Activated B cell treated with CpG ODN at 0.5 μM for 24 hours (primary cell): ENCODE results near the gene COQ7. TPM values are rescaled to one million over a fixed set of nuclear protein-coding genes. Genes with fewer than 3 reads are reported as not detected.
A peak's percentile ranks its signal among the peaks of the same experiment; 100 is the strongest.

Source experiments
- ATAC-seq: fragments of 200-7000 bp; cut with Tn5 transposase; one replicate; pipeline ENCODE4 v1.10.0; 2021; ENCODE audit warnings: low read depth, mild to moderate bottlenecking, moderate library complexity
- CTCF ChIA-PET: fragments of 350-600 bp; sonication (Branson Sonifier 250); formaldehyde crosslinking; loops from one replicate; lab custom pipeline; 2021; ENCODE audit warnings: antibody characterized with exemption; lab: Charles Lee
- POLR2A ChIA-PET: fragments of 350-600 bp; sonication (Branson Sonifier 250); formaldehyde crosslinking; loops from one replicate; lab custom pipeline; 2021; ENCODE audit warnings: antibody characterized with exemption; lab: Charles Lee
- DNase-seq: peaks from one replicate; pipeline ENCODE4 v3.0.0; 2022
- H3K27ac Mint-ChIP-seq: one replicate; pipeline ENCODE4 v1.8.0; 2020; ENCODE audit warnings: mixed read lengths
- H3K27me3 Mint-ChIP-seq: one replicate; pipeline ENCODE4 v1.8.0; 2021; ENCODE audit warnings: mixed read lengths
- H3K36me3 Mint-ChIP-seq: one replicate; pipeline ENCODE4 v1.8.0; 2021; ENCODE audit warnings: low read depth, mixed read lengths
- H3K4me1 Mint-ChIP-seq: one replicate; pipeline ENCODE4 v1.8.0; 2021; ENCODE audit warnings: mixed read lengths
- H3K4me3 Mint-ChIP-seq: one replicate; pipeline ENCODE4 v1.8.0; 2020; ENCODE audit warnings: mild to moderate bottlenecking, mixed read lengths
- H3K9me3 Mint-ChIP-seq: one replicate; pipeline ENCODE4 v1.8.0; 2020; ENCODE audit warnings: mixed read lengths
- intact Hi-C: fragments of 100-400 bp; cut with micrococcal nuclease; formaldehyde crosslinking; loops from one replicate; pipeline ENCODE4 v1.15.1; 2024
- total RNA-seq: library from RNA; stranded (reverse); gene quantifications from 2 replicates; pipeline ENCODE4 v1.2.3, GENCODE V29; 2022
- TF ChIP-seq, protein P1 (sequence below): fragments of 200-600 bp; IDR thresholded peaks from one replicate; pipeline ENCODE4 v1.8.0; 2022; ENCODE audit warnings: antibody characterized with exemption, mild to moderate bottlenecking

Gene COQ7
- 13.6 and 17.5 TPM in 2 replicates for total RNA-seq

DNA sequence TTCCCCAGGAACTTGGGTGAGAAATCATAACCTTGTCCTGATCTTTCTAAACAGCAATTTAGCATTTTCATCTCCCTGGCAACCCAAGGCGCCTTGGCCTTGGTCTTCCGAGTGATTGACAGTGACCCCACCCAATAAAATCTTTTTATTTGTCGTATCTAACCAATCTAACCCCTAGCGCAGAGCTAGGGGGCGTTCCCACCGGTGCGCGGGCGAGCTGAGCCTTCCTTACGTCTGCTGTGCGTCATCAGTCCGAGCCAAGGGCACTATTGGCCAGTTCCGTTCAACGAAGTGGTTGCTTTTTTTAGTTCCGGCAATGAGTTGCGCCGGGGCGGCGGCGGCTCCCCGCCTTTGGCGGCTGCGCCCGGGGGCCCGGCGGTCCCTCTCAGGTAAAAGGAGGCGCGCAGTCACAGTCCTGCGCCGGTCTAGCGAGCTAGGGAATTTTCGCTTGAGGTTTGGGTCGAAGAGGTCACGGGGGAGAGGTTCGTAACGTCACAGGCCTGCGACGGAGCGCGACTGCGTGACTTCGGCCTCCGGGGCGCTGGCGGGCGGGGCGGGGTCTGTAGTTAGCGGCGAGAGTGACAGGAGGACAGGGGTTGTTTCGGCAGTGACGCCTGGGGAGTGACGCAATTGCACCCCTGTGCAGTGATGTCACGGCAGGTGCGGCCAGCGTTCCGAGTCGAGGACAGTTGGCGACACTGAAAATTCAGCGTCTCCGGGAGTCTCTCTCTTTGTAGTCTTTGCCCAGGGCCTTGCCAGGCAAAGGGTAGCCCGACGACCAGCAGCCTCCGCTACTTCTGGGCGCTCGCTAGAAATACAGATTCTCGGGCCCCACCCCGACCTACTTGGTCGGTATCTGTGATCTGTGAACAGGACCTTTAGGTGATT lies at the start of gene COQ7:
Gene COQ7 (plus strand): TSS at position 266 of the 888 bp plus-strand sequence. CDS start 51 bp downstream, at position 317.
- ATAC-seq (peak; percentile 90), DNase-seq (peak; percentile 95)
- peaks cover 13% of the 10 kb centered on the region for H3K36me3 Mint-ChIP-seq
- intact Hi-C loops, result loop anchor here (1.0 to 5.0 kb wide), 6 partner anchors 141 to 650 kb away; partner anchors contain the start of genes ARL6IP1, CCP110, IQCK and KNOP1
- TF ChIP-seq, protein P1, sequence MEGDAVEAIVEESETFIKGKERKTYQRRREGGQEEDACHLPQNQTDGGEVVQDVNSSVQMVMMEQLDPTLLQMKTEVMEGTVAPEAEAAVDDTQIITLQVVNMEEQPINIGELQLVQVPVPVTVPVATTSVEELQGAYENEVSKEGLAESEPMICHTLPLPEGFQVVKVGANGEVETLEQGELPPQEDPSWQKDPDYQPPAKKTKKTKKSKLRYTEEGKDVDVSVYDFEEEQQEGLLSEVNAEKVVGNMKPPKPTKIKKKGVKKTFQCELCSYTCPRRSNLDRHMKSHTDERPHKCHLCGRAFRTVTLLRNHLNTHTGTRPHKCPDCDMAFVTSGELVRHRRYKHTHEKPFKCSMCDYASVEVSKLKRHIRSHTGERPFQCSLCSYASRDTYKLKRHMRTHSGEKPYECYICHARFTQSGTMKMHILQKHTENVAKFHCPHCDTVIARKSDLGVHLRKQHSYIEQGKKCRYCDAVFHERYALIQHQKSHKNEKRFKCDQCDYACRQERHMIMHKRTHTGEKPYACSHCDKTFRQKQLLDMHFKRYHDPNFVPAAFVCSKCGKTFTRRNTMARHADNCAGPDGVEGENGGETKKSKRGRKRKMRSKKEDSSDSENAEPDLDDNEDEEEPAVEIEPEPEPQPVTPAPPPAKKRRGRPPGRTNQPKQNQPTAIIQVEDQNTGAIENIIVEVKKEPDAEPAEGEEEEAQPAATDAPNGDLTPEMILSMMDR, result no peak
- H3K9me3 Mint-ChIP-seq, result peaks cover 2% of the 10 kb centered on the region
- peaks cover 4% of the 10 kb centered on the region for H3K27me3 Mint-ChIP-seq
- ChIA-PET CTCF (no interaction called here), POLR2A (interaction anchor here (0.6 to 1.6 kb wide), 10 partner anchors 10 to 488 kb away, joined by 3 to 13 read pairs (median 4); partner anchors contain the start of genes ARL6IP1, CCP110, RPS15A and VPS35L)
- peaks cover 17% of the 10 kb centered on the region for H3K4me1 Mint-ChIP-seq
- peak within 1 kb of the TSS; percentile 97 for H3K27ac Mint-ChIP-seq
- H3K4me3 Mint-ChIP-seq, result peak within 1 kb of the TSS; percentile 93

DNA sequence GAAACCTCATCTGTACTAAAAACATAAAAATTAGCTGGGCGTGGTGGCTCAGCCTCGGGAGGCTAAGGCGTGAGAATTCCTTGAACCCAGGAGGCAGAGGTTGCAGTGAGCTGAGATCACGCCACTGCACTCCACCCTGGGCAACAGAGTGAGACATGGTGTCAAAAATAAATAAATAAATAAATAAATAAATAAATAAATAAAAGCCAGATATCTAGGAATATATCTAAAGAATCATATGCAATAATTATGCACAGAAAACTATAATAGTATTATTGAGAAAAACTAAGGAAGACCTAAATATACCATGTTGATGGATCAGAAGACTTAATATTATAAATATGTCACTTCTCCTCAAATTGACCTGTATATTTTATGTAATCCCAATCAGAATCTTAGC lies 46.7 kb upstream of the COQ7 start:
- no peak overlapping the region for H3K4me3 Mint-ChIP-seq
- H3K27me3 Mint-ChIP-seq, result no peaks in the 10 kb centered on the region
- ChIA-PET CTCF (no interaction called here), POLR2A (no interaction called here)
- no peaks in the 10 kb centered on the region for H3K4me1 Mint-ChIP-seq
- ATAC-seq (no peak), DNase-seq (no peak)
- H3K9me3 Mint-ChIP-seq, result no peaks in the 10 kb centered on the region
- intact Hi-C loops, result no loop called here
- no peaks in the 10 kb centered on the region for H3K36me3 Mint-ChIP-seq
- no peak overlapping the region for H3K27ac Mint-ChIP-seq
- TF ChIP-seq, protein P1, result no peak

DNA sequence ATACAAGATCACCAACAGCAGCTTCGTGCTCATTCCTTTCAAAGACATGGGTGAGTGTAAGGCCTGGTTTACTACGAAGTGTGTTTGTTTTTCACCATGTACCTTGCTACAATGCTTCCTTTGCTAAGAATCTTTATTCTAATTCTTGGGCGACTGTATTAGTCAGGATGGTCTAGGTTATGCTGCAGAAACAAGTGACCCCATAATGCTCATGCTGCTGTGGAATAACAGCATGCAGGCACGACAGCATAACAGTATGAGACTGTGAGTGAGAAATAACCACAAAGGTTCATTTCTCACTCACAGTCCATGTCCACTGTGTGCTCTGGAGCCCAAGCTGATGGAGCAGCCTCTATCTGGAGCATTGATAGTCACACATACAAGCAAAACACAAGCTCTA lies 45.7 kb upstream of the COQ7 start:
- ATAC-seq (no peak), DNase-seq (no peak)
- no peaks in the 10 kb centered on the region for H3K9me3 Mint-ChIP-seq
- intact Hi-C loops, result no loop called here
- H3K4me1 Mint-ChIP-seq, result no peaks in the 10 kb centered on the region
- no peaks in the 10 kb centered on the region for H3K27me3 Mint-ChIP-seq
- no peak overlapping the region for H3K4me3 Mint-ChIP-seq
- POLR2A ChIA-PET, result no interaction called here
- no peak overlapping the region for H3K27ac Mint-ChIP-seq
- CTCF ChIA-PET, result no interaction called here
- H3K36me3 Mint-ChIP-seq, result no peaks in the 10 kb centered on the region
- TF ChIP-seq, protein P1, result no peak

DNA sequence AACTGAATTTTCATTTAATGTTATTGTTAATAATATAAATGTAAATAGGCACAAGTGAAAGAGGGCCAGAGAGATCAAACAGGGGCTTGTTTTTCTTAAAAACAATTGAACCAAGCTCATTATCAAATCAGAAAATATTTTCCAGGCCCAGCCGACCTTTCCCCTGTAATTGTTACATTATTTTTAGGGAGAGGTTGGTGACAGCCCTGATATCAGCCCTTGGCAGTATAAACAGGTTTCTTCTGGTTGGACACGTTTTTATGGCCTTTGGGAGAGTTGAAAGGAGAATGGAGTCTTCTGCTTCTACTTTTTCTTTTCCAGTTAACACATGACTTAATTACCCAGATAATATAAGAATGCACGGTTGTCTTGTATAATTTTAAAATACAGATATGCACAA lies 40.0 kb upstream of the COQ7 start:
- DNase-seq, result no peak
- ChIA-PET POLR2A (no interaction called here), CTCF (no interaction called here)
- Mint-ChIP-seq H3K27me3 (peaks cover 10% of the 10 kb centered on the region), H3K27ac (no peak overlapping the region), H3K9me3 (no peaks in the 10 kb centered on the region), H3K4me1 (no peaks in the 10 kb centered on the region), H3K36me3 (no peaks in the 10 kb centered on the region), H3K4me3 (no peak overlapping the region)
- no peak for ATAC-seq
- TF ChIP-seq, protein P1, result no peak
- intact Hi-C loops, result no loop called here

DNA sequence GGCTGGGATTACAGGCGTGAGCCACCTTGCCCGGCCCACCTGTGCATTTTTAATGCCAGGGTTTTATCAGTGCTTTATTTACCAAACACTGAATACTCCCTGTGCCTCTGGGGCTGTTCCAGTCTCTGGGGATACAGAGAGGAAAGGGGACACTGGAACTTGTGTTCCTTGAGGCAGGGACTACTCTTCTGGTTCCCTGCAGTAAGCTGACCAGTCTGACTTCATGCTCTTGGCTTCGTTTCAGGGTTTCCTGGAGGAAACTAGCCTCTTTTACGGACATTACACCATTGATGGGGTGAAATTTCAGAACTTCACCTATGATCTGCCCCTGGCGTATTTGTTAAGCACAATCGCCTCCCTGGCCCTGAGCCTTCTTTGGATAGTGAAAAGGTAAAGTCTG lies 37.4 kb upstream of the COQ7 start:
- Mint-ChIP-seq H3K36me3 (no peaks in the 10 kb centered on the region), H3K27me3 (peaks cover 12% of the 10 kb centered on the region), H3K4me3 (no peak overlapping the region), H3K9me3 (no peaks in the 10 kb centered on the region), H3K27ac (no peak overlapping the region), H3K4me1 (no peaks in the 10 kb centered on the region)
- TF ChIP-seq, protein P1, result no peak
- intact Hi-C loops, result no loop called here
- ATAC-seq (no peak), DNase-seq (no peak)
- POLR2A ChIA-PET, result no interaction called here
- CTCF ChIA-PET, result no interaction called here
